Activated naive CD8-positive, alpha-beta T cell (primary cell): ENCODE data around the gene BMP8B.
"Not testable (repeated sequence)": the region's sequence is repeated elsewhere in the genome, so short reads cannot be mapped to it uniquely, and the experiment has no call there.

Experiments
- H3K27ac Mint-ChIP-seq: one replicate; pipeline ENCODE4 v1.8.0; 2021; ENCODE audit warnings: mixed read lengths
- H3K27me3 Mint-ChIP-seq: one replicate; pipeline ENCODE4 v1.8.0; 2021; ENCODE audit warnings: mixed read lengths
- H3K36me3 Mint-ChIP-seq: one replicate; pipeline ENCODE4 v1.8.0; 2021; ENCODE audit warnings: mixed read lengths
- H3K4me1 Mint-ChIP-seq: one replicate; pipeline ENCODE4 v1.8.0; 2021; ENCODE audit warnings: low read depth, mixed read lengths
- H3K4me3 Mint-ChIP-seq: one replicate; pipeline ENCODE4 v1.8.0; 2021; ENCODE audit warnings: mild to moderate bottlenecking, mixed read lengths
- H3K9me3 Mint-ChIP-seq: one replicate; pipeline ENCODE4 v1.8.0; 2021; ENCODE audit warnings: low read depth, mixed read lengths

BMP8B gene

DNA sequence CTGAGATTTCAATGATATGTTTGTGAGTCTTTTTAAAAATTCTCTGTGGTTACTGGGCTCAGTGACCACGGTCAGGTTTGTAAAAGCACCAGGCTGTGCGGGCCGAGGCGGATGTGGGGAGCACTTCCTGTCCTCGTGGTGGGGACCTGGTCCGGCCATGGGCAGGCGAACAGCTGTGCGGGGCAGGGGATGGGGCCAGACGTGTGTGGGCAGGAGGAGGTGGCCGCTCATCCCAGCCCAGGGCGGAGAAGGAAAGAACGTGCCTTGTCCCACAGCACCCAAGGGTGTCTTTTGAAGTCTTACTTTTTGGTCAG, 12.3 kb downstream of the BMP8B start:
- Mint-ChIP-seq H3K27me3 (peaks cover 2% of the 10 kb centered on the region), H3K4me3 (no peak overlapping the region), H3K36me3 (no peaks in the 10 kb centered on the region), H3K27ac (no peak overlapping the region), H3K9me3 (no peaks in the 10 kb centered on the region), H3K4me1 (no peaks in the 10 kb centered on the region)

DNA sequence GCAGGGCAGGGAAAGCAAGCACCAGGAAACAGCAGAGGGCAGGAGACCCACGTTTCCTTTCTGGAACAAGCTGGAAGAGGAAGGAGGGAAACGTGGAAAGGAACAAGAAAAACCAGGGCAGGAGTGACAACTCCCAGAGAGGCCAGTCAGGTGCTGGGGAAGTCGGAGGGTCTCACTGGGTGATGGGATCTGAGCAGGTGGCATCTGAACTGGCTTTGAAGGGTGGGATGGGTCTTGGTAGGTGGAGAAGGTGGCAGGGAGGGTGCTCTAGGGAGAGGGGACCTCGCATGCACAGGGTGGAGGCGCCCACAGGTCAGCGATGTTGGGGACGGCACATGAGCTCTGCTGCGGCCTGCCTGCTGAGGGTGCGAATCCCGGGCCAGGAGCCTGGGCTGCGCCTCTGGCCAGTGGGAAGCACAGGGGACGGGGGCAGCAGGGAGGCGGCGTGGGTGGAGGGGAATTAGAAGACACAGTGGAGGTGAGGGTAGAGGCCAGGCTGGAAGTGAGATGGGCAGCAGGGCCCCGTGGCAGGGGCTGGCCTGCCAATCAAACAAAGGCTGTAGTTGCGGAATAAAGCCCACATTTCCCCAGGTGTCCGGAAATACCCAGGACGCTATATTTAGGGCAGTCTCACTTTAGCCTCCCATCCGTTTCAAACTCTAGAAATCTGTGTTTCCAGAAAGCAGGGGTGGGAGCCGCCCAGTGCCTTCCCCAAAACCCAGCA, 12.8 kb downstream of the BMP8B start:
- H3K4me3 Mint-ChIP-seq, H3K27me3 Mint-ChIP-seq, H3K36me3 Mint-ChIP-seq, H3K27ac Mint-ChIP-seq, H3K4me1 Mint-ChIP-seq, H3K9me3 Mint-ChIP-seq: not testable (repeated sequence)

DNA sequence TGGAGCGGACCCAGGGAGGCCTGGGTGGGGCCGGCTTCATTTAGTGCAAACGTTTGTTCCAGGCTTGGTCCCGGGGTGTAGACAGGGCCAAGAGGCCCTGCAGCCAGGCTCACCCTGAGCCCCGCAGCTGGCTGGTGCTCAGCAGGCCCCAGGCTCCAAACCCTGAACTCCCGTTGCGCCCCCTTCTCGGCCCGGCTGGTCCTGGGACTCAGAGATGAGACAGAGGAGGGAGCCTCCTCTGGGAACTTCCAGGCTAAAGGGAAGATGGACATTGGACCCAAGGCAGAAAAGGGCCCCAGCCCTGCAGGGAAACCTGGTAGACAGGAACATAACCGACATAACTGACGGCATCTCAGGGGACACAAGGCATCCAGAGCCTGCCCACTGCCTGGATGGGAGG, 13.5 kb downstream of the BMP8B start:
- H3K4me3 Mint-ChIP-seq, H3K4me1 Mint-ChIP-seq, H3K27me3 Mint-ChIP-seq, H3K36me3 Mint-ChIP-seq, H3K9me3 Mint-ChIP-seq, H3K27ac Mint-ChIP-seq: not testable (repeated sequence)

DNA sequence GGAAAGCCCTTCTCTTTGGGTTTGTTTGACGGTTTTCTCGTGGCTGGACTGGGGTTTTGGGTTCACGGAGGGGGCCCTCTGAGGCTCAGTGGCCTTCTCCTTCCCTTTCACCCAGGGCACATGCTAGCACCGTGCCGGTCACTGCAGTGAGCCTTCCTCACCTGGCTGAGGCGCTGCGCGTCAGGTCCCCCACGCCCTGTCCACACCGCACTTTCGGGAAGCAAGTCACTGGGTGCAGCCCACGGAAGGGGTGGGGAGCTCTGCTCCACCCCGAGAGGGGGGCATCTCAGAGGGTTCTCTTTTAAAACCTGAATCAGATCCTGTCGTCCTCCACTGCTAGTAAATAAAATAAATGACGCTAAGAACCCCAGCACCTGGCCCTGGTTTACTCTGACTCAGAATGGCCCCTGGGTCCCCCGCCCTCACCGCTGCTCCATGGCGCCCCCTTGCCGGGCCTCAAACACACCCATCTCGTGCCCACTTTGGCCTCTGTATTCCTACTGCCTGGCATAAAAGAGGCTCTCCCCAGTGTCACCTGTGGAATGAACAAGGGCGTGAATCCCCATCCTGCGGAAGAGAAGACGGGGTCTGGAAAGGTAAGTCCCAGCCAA, 15.2 kb downstream of the BMP8B start:
- H3K4me3 Mint-ChIP-seq, H3K27ac Mint-ChIP-seq, H3K9me3 Mint-ChIP-seq, H3K27me3 Mint-ChIP-seq, H3K36me3 Mint-ChIP-seq, H3K4me1 Mint-ChIP-seq: not testable (repeated sequence)

DNA sequence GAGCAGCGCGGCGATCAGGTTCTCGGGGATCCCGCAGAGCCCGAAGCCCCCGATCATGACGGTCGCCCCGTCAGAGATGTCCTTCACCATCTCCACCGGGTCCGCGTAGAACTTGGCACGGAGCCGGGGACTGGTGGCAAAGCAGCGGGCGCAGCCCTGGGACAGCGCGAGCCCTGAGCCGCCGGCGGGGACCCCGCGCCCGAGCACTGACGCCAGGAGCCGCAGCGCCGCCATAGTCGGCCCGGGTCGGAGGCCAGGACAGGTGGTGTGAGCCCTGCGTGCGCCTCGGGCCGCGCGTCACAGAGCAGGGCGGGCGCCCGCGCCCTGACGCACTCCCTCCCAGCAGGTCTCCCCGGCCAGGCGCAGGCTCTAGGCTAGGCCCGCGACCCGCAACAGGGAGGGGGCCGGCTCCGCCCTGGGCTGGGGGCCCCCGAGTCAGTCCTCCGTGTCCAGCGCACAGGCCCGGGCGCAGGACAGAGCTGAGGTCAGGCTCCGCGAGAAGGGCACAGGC, 17.6 kb downstream of the BMP8B start, which contains the start of gene OXCT2:
Gene OXCT2, minus strand, starts transcription at position 327 of the 511 bp plus-strand sequence. Its CDS starts 93 bp downstream, at position 234.
- H3K4me3 Mint-ChIP-seq, result peak within 1 kb of the TSS; percentile 75
- not testable (repeated sequence) for H3K9me3 Mint-ChIP-seq, H3K27ac Mint-ChIP-seq, H3K36me3 Mint-ChIP-seq, H3K27me3 Mint-ChIP-seq, H3K4me1 Mint-ChIP-seq

DNA sequence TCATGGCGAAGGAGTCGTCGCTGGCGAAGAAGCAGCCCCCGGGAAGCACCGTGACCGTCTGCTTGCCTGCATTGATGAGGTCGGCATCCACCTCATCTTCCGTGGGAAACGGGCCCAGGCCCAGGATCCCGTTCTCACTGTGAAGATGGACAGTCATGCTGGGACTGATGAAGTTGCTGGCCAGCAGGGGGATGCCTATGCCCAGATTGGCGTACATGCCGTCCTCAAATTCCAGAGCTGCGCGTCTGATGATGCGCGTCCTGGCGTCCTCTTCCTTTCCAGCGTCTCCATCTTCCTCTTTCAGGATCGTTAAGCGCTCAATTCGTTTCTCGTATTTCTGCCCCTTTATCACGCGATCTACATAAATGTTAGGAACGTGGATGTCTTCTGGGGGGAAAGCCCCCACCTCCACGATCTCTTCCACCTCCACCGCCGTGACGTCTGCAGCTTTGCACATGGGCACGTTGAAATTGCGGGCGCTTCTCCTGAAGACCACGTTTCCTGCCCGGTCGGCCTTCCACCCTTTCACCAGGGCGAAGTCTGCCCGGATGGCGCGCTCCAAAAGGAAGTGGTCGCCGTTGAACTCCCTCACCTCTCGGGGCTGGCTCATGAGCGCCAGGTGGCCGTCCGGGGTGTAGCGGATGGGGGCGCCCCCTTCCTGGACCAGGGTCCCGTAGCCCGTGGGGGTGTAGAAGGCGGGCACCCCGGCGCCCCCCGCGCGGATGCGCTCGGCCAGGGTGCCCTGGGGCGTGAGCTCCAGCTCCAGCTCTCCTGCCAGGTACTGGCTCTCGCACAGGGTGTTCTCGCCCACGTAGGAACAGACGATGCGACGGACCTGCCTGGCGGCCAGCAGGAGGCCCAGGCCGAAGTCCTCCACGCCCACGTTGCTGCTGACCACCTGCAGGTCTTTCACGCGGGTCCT, 18.3 kb downstream of the BMP8B start:
- not testable (repeated sequence) for H3K9me3 Mint-ChIP-seq, H3K36me3 Mint-ChIP-seq, H3K4me1 Mint-ChIP-seq, H3K27ac Mint-ChIP-seq, H3K27me3 Mint-ChIP-seq
- peak overlapping the region; percentile 75 for H3K4me3 Mint-ChIP-seq

DNA sequence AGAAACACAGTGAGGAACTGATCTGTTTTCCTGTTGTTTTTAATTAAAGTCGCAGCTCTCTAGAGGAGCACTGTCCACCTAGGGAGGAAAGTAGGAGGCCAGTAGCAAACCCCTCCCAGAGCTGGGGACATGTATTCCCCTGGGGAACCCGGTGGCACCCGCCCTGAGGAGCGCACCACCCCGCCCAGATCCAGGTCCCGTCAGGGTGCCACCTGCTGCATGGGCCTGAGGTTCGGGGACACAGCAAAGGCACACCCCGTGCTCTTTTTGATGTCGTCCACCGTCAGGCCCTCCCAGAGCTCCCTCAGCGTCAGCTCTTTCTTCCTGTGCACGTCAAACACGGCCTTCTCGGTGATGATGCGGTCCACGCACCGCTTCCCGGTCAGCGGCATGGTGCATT, 19.2 kb downstream of the BMP8B start:
- not testable (repeated sequence) for H3K27me3 Mint-ChIP-seq, H3K4me1 Mint-ChIP-seq, H3K9me3 Mint-ChIP-seq, H3K27ac Mint-ChIP-seq, H3K36me3 Mint-ChIP-seq, H3K4me3 Mint-ChIP-seq

DNA sequence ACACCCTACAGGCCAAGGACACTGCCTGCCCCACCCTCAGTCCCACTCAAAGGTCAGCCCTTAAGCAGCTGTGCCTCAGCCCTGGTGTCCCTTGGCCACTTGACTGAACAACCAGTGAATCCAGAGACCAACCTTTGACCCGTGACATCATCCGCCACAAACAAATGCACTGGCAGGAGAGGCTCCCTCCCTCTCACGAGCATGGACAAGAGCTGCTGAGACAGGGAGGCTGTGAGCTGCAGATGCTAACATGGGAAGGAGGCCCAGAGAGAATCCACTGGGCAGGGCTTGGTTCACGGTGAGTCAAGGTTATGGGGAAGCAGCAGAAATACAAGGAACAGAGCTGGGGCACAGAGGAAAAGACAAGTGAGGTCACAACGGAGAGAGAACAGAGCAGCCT, 22.2 kb downstream of the BMP8B start:
- not testable (repeated sequence) for H3K4me1 Mint-ChIP-seq, H3K9me3 Mint-ChIP-seq, H3K27me3 Mint-ChIP-seq, H3K4me3 Mint-ChIP-seq, H3K36me3 Mint-ChIP-seq, H3K27ac Mint-ChIP-seq

DNA sequence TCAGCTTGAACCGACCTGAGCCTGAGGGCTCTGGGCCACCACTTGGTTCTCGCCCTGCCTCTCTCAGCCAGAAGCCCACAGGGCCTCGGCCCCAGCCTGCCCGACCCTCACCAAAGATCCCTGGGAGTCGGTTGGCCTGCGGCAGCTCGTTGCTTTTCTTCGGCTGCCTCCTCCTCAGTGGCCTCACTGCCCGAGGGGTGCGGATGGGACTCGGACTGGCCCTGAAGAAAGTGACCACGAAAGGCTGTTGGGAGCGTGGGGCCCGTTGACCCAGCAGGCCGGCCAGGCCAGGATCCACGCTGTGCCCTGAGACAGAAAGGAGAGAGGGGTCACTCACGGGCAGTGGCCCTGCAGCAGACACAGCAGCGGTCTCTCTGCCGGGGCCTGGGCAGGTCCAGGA, 24.2 kb downstream of the BMP8B start:
- not testable (repeated sequence) for H3K4me1 Mint-ChIP-seq, H3K27me3 Mint-ChIP-seq, H3K4me3 Mint-ChIP-seq, H3K9me3 Mint-ChIP-seq, H3K36me3 Mint-ChIP-seq, H3K27ac Mint-ChIP-seq

DNA sequence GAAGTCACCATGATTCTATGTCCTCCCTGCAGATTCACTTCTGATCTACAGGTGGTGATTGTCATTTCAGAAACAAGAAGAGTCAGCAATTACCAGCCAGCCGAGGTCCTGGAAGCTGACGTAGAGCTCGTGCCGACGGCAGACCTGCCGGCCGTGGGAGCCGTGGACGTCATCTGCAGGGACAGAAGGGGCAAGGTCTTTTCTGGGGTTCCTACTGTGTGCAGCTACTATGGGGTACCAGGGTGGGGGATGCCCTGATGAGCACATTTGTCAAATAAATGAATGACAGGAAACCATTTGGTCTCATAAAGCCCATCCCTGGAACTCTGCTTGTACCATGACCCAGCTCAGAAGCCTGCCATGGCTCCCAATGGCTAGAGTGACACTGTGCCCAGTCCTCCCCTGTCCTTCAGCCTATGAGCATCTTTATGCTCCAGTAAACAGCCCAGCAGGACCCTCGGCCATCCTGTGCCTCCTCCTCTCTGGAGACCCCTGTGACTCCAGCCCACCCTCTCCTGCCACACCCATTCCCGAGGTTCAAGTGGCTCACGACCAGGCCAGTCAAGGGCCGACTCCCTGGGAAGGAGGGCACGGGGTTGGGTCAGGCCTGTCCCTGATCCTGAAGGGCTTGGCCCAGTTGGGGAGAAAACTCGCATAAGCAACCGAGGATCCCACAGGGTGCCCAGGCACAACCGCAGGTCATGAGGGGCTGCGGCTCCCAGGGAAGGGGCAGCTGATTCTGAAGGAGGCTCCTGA, 24.9 kb downstream of the BMP8B start:
- H3K36me3 Mint-ChIP-seq, H3K4me1 Mint-ChIP-seq, H3K9me3 Mint-ChIP-seq, H3K27me3 Mint-ChIP-seq, H3K27ac Mint-ChIP-seq, H3K4me3 Mint-ChIP-seq: not testable (repeated sequence)

DNA sequence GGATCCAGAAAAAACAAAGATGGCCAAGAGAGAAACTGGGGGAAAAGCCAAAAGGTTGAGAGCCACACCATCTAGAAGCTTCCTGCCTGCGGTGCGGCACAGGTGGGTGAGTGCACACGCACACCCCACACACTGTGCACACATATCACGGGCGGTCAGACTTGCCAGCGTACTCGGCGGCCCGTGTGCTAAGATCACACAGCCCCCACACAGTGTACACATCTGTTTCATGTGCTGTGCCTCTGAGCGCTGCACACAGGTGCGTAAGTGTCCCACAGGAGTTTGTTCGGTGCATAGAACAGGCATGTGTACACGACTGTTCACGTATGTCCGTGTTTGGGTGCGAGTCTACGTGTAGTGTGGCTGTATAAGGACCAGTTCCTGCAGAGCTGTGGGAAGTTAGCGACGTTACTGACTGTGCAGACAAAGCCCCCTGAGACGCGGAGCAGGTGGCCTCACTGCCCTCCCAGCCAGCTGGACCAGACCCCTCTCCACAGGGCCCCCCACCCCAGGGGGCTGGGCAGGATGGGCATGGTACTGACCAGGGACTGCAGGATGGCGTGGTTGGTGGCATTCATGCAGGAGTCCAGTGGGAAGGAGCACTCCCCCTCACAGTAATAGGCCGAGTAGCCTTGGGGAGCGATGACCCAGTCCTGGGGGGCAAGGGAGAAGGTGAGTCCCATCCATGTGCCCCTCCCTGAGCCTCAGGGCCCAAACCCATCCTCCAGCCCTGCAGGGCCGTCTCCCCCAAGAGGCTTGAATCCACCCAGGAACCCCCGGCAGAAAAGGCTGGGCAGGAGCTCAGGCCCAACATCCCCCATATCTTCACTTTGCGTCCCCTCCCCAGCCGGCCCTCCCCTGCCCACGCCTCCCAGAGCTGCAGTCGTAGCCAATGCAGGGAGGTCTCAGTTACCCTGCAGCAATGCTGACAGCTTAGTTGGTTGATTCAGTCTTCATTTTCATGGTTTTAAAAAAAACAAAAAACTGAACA, 25.8 kb downstream of the BMP8B start:
- no peak overlapping the region for H3K27ac Mint-ChIP-seq
- H3K4me3 Mint-ChIP-seq, result no peak overlapping the region
- no peaks in the 10 kb centered on the region for H3K36me3 Mint-ChIP-seq

DNA sequence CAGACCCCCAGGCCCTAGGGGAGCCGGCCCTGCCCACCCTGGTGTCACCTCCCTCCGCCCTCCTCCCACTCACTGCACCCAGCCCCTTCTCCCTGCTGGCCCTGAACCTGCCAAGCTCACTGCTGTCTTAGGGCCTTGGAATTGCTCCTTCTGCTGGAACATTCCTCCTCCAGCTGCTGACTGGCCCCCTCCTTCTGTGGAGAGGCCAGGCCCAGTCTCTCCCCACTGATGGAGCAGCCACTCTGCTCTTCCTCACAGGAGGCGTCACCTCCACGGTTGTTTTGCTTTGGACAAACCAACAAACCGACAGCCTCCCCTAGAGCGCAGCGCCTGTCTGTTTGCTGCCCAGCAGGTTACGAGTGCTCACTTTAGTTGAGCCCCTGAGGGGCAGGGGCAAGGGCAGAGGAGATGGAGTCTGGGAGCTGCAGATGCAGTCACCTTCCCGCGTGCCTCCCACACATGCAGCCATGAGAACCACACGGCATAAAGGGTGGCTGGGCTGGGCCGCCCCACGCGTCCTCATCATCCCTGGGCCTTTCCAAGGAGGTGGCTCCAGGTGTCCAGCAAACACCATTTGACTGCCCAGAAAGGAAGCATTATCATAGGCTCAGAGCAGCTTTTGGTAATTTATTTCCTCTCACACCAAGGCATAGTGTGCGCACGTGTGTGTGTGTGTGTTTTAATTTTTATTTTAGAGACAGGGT, 27.0 kb downstream of the BMP8B start:
- Mint-ChIP-seq H3K4me1 (no peaks in the 10 kb centered on the region), H3K36me3 (no peaks in the 10 kb centered on the region), H3K27me3 (no peaks in the 10 kb centered on the region), H3K27ac (no peak overlapping the region), H3K4me3 (no peak overlapping the region), H3K9me3 (no peaks in the 10 kb centered on the region)

More for the DNA sequence above, 25.8 kb downstream of the BMP8B start:
- no peaks in the 10 kb centered on the region for H3K4me1 Mint-ChIP-seq
- H3K9me3 Mint-ChIP-seq, result no peaks in the 10 kb centered on the region
- H3K27me3 Mint-ChIP-seq, result no peaks in the 10 kb centered on the region

DNA sequence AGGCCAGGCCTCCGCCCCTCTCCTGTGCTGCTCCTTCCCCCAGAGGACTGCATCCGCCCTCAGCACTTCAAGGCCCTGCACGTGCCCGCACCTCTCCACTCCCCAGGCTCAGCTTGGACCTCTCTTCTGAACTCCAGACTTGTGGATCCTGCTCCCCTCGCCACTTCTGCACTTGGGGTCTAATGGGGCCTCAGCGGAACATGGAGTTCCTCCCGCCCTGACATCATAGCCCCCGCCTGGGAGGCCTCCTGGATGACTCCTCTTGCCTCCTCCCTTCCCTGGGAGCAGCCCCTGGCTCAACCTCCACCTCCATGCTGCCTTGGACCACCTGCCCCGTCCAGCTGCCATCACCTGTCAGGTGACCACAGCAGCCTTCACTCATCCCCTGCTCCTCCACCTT, 27.6 kb downstream of the BMP8B start:
- Mint-ChIP-seq H3K4me1 (no peaks in the 10 kb centered on the region), H3K9me3 (no peaks in the 10 kb centered on the region), H3K36me3 (no peaks in the 10 kb centered on the region), H3K4me3 (no peak overlapping the region), H3K27me3 (no peaks in the 10 kb centered on the region), H3K27ac (no peak overlapping the region)
